Dendritic cell treated with granulocyte-macrophage colony-stimulating factor and Interleukin-4, amounts not matched to agents 40 ng/mL and 50 ng/mL, for 4 days (primary cell): ENCODE measurements around the gene ACTRT2.

Experiments used
- H3K27ac Mint-ChIP-seq: one replicate; pipeline ENCODE4 v1.8.0; 2022; ENCODE audit warnings: mild to moderate bottlenecking, mixed read lengths
- H3K27me3 Mint-ChIP-seq: one replicate; pipeline ENCODE4 v1.8.0; 2022; ENCODE audit warnings: mild to moderate bottlenecking, mixed read lengths
- H3K36me3 Mint-ChIP-seq: one replicate; pipeline ENCODE4 v1.8.0; 2022; ENCODE audit warnings: low read depth, mixed read lengths
- H3K4me1 Mint-ChIP-seq: one replicate; pipeline ENCODE4 v1.8.0; 2022; ENCODE audit warnings: low read depth, mixed read lengths
- H3K4me3 Mint-ChIP-seq: one replicate; pipeline ENCODE4 v1.8.0; 2022; ENCODE audit warnings: mild to moderate bottlenecking, moderate library complexity, mixed read lengths
- H3K9me3 Mint-ChIP-seq: one replicate; pipeline ENCODE4 v1.8.0; 2022; ENCODE audit warnings: mixed read lengths
- intact Hi-C: fragments of 100-400 bp; cut with micrococcal nuclease; formaldehyde crosslinking; loops from one replicate; pipeline ENCODE4 v1.15.0; 2022

The ACTRT2 gene

GRCh38 chr1:3024019-3024418 is 2.8 kb downstream of the ACTRT2 start:
- Mint-ChIP-seq H3K4me3 (no peak overlapping the region), H3K4me1 (no peaks in the 10 kb centered on the region), H3K27ac (no peak overlapping the region), H3K9me3 (no peaks in the 10 kb centered on the region), H3K36me3 (no peaks in the 10 kb centered on the region), H3K27me3 (peaks cover 2% of the 10 kb centered on the region)
- intact Hi-C loops = no loop called here

GRCh38 chr1:3024588-3024987 is 3.3 kb downstream of the ACTRT2 start:
- no peaks in the 10 kb centered on the region for H3K9me3 Mint-ChIP-seq
- intact Hi-C loops = no loop called here
- H3K27me3 Mint-ChIP-seq = peaks cover 2% of the 10 kb centered on the region
- no peak overlapping the region for H3K27ac Mint-ChIP-seq
- H3K36me3 Mint-ChIP-seq = no peaks in the 10 kb centered on the region
- H3K4me1 Mint-ChIP-seq = no peaks in the 10 kb centered on the region
- no peak overlapping the region for H3K4me3 Mint-ChIP-seq

DNA sequence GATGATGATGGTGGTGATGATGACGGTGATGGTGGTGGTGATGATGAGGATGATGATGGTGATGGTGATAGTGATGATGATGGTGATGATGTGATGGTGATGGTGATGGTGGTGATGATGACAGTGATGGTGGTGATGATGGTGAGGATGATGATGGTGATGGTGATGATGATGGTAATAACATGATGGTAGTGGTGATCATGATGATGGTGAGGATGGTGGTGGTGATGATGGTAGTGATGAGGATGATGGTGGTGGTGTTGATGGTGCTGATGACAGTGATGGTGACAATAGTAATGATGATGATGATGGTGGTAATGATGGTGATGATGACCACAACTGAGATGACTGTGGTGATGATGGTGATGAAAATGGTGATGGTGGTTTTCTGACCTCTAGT is 4.9 kb downstream of the ACTRT2 start:
- Mint-ChIP-seq H3K4me1 (no peaks in the 10 kb centered on the region), H3K27me3 (peaks cover 2% of the 10 kb centered on the region), H3K4me3 (no peak overlapping the region), H3K9me3 (no peaks in the 10 kb centered on the region), H3K36me3 (no peaks in the 10 kb centered on the region), H3K27ac (no peak overlapping the region)
- intact Hi-C loops = no loop called here

DNA sequence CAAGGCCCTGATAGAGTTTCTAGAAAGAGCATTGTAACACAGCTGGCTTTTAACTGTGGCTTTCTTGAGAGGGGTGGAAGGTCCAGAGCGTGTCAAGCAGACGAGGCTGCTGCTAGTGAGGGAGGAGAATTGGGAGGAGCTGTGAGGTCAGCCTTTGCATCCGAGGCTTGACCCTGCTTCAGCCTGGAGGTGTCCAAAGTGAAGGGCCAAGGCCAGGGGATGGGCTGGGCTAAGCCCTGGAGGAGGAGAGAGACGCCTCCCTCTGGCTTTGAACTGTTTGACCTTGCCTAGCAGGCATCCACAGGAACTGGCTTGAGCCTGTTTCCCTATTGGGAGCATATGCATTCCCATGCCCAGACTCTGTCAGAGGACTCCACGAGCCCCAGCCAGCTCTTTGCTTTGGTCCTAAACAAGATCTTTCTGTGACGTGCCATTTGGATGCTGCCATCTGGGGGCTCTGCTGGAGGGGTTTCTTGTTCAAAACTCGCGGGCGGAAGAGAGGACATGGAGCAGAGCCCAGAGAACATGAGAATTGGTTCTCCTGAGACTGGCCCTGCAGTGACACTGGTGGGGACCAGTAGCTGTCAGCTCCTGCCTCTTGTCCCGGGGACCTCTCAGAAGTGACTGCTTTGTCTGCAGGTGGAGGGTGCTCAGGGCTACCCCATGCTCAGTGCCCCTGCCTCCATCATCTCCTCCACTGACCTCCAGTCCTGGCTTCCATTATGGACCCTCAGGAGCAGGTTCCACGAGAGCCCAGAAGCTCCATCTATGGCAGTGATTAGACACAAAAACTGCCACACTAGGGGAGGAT is 5.5 kb downstream of the ACTRT2 start:
- no peak overlapping the region for H3K4me3 Mint-ChIP-seq
- peaks cover 2% of the 10 kb centered on the region for H3K27me3 Mint-ChIP-seq
- intact Hi-C loops = no loop called here
- H3K36me3 Mint-ChIP-seq = no peaks in the 10 kb centered on the region
- H3K9me3 Mint-ChIP-seq = no peaks in the 10 kb centered on the region
- no peak overlapping the region for H3K27ac Mint-ChIP-seq
- H3K4me1 Mint-ChIP-seq = no peaks in the 10 kb centered on the region

GRCh38 chr1:3027611-3028371 is 6.5 kb downstream of the ACTRT2 start:
- Mint-ChIP-seq H3K27ac (no peak overlapping the region), H3K36me3 (no peaks in the 10 kb centered on the region)

GRCh38 chr1:3028531-3029282 is 7.4 kb downstream of the ACTRT2 start:
- peaks cover 2% of the 10 kb centered on the region for H3K27me3 Mint-ChIP-seq
- no peaks in the 10 kb centered on the region for H3K36me3 Mint-ChIP-seq
- no peaks in the 10 kb centered on the region for H3K9me3 Mint-ChIP-seq
- no peak overlapping the region for H3K27ac Mint-ChIP-seq
- intact Hi-C loops = no loop called here
- H3K4me1 Mint-ChIP-seq = no peaks in the 10 kb centered on the region
- H3K4me3 Mint-ChIP-seq = no peak overlapping the region

More at GRCh38 chr1:3027611-3028371, 6.5 kb downstream of the ACTRT2 start:
- Mint-ChIP-seq H3K27me3 (peaks cover 2% of the 10 kb centered on the region), H3K4me1 (no peaks in the 10 kb centered on the region), H3K4me3 (no peak overlapping the region), H3K9me3 (no peaks in the 10 kb centered on the region)
- intact Hi-C loops = no loop called here

- Mint-ChIP-seq H3K4me1 (no peaks in the 10 kb centered on the region), H3K4me3 (no peak overlapping the region), H3K36me3 (no peaks in the 10 kb centered on the region), H3K27me3 (peaks cover 2% of the 10 kb centered on the region), H3K9me3 (no peaks in the 10 kb centered on the region), H3K27ac (no peak overlapping the region)
- intact Hi-C loops = no loop called here
These were observed 8.3 kb downstream of the ACTRT2 start for GRCh38 chr1:3029481-3029961.

DNA sequence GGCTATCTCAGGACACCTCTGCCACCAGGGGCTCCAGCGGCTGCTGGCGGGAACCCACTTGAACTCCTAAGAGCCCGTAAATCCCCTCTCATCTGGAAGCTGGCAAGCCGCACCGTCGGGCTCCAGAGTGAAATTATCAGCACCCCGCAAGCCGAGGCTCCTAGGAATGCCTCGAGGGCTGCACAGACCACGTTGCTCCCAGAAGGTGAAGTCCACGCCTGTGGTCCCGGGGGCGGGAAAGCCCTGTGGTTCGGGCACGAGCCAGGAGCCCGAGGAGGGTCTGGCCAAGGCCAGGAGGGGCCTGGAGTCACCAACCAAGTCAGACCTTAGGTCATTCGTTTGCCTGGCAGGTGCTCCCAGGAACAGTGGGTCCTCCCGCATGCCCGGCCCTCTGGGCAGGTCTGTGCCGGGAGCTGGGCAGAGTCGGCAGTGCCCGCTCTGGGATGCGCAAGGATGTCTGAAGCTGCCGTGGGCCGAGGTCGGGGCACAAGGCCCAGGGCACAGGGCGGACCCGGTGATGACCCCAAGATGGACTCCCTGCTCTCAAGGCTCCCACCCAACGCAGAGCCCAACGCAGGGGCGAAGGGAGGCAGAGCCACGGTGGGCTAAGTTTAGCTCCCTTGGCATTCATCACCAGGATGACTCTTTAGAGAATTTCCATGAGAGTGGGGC is 8.9 kb downstream of the ACTRT2 start:
- Mint-ChIP-seq H3K27ac (no peak overlapping the region), H3K4me1 (no peaks in the 10 kb centered on the region), H3K4me3 (no peak overlapping the region), H3K9me3 (no peaks in the 10 kb centered on the region), H3K36me3 (no peaks in the 10 kb centered on the region), H3K27me3 (peaks cover 2% of the 10 kb centered on the region)
- intact Hi-C loops = no loop called here

DNA sequence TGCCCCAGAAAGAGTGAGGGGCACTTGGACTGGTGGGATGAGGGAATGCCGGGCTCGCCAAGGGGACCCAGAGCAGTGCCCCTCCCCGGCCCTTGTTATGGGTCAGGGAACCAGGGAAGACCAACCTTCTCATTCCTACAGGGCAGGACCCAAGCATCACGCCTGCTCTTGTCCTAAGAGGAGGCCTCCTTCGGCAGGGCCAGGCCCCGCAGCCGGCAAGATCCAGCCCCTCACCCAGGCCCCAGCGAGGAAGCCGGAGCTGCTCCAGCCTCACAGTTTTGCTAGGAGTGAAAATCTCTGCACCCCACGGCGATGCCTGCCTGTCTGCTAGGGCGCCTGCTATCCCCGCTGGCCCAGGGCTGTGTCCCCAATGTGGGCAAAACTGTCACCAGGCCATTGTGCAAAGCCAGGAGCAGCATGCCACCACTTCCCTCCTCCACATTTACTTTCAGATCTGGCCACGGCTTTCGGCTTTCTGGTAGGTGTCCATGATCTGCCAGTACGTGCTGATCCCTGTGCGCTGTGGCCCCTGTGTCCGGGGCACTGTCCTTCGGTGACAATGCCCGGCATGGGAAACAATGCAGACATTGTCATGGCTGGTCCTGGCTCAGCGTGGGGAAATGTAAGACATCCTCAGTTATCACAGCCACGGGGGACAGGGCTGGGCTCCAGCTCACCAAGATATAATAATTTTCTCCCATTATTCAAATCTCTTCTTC is 9.6 kb downstream of the ACTRT2 start:
- Mint-ChIP-seq H3K36me3 (no peaks in the 10 kb centered on the region), H3K4me1 (no peaks in the 10 kb centered on the region), H3K27ac (no peak overlapping the region), H3K27me3 (peaks cover 2% of the 10 kb centered on the region), H3K4me3 (no peak overlapping the region), H3K9me3 (no peaks in the 10 kb centered on the region)
- intact Hi-C loops = no loop called here

DNA sequence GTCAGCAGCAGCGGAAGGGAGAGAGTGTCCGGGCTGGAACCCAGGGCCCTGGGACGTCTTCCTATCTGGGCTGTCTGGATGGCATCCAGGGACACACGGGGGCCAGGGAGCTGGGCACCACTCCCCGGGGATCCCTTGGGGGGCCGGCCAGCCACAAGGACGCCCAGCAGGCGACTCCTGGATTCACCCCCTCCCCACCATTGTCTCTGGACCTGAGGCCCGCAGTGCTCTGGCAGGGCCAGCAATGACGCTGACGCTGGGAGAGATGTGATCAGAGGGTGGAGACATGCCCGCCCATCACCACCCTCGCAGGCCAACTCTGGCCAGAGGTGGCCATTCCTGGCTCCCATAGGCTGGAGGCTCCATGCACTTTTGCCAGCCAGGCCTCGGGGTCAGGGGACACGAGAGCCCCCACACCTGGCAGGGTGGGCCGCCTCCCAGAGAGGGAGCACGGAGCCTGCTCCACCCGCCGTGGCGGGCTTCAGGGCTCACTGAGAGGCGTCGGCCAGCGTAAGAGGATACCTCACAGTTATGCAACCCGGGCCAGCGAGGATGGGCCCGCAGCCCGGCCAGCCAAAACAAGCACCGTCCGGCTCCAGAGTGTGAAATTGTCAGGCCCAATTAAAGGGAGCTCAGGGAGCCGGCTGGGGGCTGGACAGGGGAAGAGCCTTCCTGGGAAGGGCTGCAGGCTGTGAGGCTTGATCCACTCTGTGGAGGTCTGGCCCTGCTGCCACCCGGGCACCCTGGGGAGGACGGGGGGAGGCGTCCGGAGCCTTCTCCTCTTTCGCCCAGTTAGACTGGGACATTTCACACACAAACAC is 10.3 kb downstream of the ACTRT2 start:
- Mint-ChIP-seq H3K4me1 (no peaks in the 10 kb centered on the region), H3K9me3 (no peaks in the 10 kb centered on the region), H3K4me3 (no peak overlapping the region), H3K27me3 (peaks cover 2% of the 10 kb centered on the region), H3K36me3 (no peaks in the 10 kb centered on the region), H3K27ac (no peak overlapping the region)
- intact Hi-C loops = no loop called here

GRCh38 chr1:3032371-3033039 is 11.2 kb downstream of the ACTRT2 start:
- Mint-ChIP-seq H3K36me3 (no peaks in the 10 kb centered on the region), H3K27ac (no peak overlapping the region), H3K4me1 (no peaks in the 10 kb centered on the region), H3K27me3 (peaks cover 2% of the 10 kb centered on the region), H3K4me3 (no peak overlapping the region), H3K9me3 (no peaks in the 10 kb centered on the region)
- intact Hi-C loops = no loop called here
